DMS153 (cell line): ENCODE data around the gene TUG1.

Experiments used
- DNase-seq: peaks from one replicate; lab custom pipeline; 2025; lab: John Stamatoyannopoulos, UW

The TUG1 gene

DNA sequence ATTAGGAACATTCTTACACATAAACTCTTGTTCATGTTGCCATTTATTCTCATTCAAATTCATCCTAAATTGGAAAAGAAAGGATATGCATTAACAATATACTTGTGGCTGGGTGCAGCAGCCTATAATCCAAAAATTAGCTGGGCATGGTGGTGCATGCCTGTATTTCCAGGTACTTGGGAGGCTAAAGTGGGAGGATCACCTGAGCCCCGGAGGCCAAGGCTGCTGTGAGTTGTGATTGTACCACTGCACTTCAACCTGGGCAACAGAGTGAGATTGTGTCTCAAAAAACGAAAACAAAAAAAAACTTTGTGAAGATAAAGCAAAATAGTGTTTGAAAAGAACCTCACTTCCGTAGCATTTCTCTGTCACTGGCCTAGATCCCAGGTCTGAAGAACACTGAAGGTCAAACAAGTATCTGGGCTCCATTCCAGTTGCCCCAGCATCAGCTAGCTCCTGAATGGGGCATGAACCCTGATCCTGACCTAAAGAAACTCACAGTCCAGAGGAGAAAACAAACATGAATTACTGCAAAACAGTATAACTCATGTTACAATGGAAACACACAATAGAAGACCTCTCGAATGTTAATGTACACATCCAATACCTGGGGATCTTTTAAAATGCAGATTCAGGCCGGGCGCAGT is 32.2 kb downstream of the TUG1 start:
- DNase-seq, result no peak

DNA sequence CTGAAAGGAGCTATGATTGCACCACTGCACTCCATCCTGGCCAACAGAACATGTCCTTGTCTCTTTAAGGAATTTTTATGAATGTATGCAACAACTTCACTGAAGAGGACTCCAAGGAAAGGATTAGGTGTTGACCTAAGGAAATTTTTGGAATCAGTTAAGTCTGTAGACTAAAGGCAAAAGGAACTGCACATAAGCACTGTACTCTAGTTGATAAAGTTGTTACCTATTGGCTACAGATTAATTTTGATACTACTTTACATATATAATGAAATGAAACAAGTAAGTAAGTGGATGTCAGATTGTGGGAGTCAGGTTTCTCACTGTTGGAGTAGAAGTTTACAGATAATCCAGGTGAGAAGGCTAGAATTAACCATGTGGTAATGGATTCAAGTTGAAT is 36.5 kb downstream of the TUG1 start:
- DNase-seq, result no peak

DNA sequence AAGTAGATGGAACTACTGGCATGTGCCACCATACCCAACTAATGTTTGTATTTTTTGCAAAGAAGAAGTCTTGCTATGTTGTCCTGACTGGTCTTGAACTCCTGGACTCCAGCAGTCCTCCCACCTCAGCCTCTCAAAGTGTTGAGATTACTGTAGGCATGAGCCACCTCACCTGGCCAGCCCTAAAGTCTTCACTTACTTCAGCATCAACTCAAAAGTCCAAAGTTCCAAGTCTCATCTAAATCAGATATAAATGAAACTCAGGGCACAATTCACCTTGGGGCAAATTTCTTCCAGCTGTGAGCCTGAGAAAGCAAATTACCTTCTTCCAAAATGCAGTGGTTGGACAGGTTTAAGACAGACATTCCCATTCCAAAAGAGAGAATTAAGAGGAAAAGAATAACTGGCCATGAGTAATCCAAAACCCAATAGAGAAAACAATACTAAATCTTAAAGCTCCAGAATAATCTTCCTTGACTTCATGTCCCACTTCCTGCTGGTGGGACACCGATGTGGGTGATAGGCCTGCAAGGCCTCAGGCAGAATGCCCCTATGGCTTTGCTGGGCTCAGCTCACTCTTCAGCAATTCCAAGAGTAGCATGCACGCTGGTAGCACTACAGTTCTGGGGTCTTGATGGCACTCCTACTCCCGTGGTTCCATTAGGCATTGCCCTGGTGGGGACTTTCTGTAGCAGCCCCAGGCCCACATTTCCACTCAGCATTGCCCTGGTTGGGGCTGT is 50.3 kb downstream of the TUG1 start:
- DNase-seq, result no peak

DNA sequence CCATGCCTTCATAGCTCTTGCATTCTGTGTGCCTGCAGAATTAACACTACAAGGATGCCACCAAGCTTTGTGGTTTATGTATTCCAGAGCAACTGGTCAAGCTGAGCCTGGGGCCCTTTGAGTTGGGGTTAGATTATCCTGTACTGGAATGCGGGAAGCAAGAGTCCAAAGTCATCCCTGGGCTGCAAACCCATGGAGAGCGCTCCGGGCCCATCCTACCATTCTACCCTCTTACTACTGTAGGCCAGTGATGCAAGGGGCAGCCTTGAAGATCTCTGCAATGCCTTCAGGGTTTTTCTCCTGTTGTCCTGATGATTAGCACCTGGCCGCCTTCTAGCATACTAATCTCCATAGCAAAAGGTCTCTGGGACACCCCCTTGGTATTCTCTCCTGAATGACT is 51.3 kb downstream of the TUG1 start:
- no peak for DNase-seq

DNA sequence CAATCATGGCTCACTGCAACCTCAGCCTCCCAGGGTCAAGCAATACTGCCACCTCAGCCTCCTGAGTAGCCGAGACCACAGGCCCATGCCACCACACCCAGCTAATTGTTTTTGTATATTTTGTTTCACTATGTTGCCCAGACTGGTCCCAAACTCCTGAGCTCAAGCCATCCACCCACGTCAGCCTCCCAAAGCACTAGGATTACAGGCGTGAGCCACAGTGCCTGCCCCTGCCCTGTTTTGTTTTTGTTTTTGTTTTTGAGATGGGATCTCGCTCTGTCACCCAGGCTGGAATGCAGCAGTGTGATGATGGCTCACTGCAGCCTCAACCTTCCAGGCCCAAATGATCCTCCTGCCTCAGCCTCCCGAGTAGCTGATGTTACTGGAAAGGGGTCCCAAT is 53.5 kb downstream of the TUG1 start:
- DNase-seq, result no peak
